Nephron progenitor cell (in vitro differentiated cells): ENCODE data around the gene RBM22.

ENCODE experiments used
- DNase-seq: peaks from one replicate; pipeline ENCODE4 v3.0.0; 2021
- H3K27ac Mint-ChIP-seq: 2 replicates; pipeline ENCODE4 v1.8.0; 2021; ENCODE audit warnings: mild to moderate bottlenecking, moderate library complexity, mixed read lengths
- H3K27me3 Mint-ChIP-seq: 2 replicates; pipeline ENCODE4 v1.8.0; 2021; ENCODE audit warnings: mild to moderate bottlenecking, low read depth, mixed read lengths; ENCODE audit not compliant: poor library complexity
- H3K36me3 Mint-ChIP-seq: 2 replicates; pipeline ENCODE4 v1.8.0; 2021; ENCODE audit warnings: low read depth, mixed read lengths
- H3K4me1 Mint-ChIP-seq: 2 replicates; pipeline ENCODE4 v1.8.0; 2021; ENCODE audit warnings: mixed read lengths
- H3K4me3 Mint-ChIP-seq: 2 replicates; pipeline ENCODE4 v1.8.0; 2021; ENCODE audit warnings: mild to moderate bottlenecking, moderate library complexity, mixed read lengths
- H3K9me3 Mint-ChIP-seq: 2 replicates; pipeline ENCODE4 v1.8.0; 2021; ENCODE audit warnings: mild to moderate bottlenecking, moderate library complexity, mixed read lengths
- TF ChIP-seq, protein P1 (sequence below): fragments of 200-600 bp; sonication (generic); IDR thresholded peaks from 2 replicates; pipeline ENCODE4 v1.5.0; 2021; ENCODE audit warnings: antibody characterized with exemption

The RBM22 gene

DNA sequence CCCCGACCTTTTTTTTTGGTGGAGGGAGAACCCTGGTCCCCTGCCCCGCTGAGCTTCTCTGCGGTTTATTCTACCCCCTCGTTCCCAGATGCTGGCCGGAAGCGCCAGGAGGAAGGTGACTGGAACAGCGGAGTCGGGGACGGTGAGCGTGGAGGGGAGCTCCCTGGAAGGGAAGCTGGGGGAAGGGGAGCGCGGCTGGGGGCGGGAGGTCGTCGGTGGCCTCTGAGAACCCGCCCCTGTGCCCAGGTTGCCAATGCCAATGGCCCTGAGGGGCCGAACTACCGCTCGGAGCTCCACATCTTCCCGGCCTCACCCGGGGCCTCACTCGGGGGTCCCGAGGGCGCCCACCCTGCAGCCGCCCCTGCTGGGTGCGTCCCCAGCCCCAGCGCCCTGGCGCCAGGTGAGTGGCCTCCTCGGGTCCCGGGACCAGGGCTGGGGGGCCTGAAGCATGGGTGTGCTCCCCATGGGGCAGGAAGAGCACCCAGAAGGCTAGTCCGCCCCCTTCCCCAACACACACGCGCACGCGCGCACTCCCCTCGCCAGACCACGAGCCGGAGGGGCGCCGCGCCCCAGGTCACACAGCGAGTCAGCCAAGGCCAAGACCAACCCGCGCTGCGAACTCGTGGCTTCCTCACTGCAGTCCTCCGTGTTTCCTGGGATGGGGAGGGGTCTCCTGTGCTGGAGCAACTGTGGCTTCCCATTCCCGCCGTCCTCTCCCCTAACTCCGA, 29.2 kb downstream of the RBM22 start:
- H3K4me3 Mint-ChIP-seq = peak overlapping the region; percentile 84
- TF ChIP-seq, protein P1, sequence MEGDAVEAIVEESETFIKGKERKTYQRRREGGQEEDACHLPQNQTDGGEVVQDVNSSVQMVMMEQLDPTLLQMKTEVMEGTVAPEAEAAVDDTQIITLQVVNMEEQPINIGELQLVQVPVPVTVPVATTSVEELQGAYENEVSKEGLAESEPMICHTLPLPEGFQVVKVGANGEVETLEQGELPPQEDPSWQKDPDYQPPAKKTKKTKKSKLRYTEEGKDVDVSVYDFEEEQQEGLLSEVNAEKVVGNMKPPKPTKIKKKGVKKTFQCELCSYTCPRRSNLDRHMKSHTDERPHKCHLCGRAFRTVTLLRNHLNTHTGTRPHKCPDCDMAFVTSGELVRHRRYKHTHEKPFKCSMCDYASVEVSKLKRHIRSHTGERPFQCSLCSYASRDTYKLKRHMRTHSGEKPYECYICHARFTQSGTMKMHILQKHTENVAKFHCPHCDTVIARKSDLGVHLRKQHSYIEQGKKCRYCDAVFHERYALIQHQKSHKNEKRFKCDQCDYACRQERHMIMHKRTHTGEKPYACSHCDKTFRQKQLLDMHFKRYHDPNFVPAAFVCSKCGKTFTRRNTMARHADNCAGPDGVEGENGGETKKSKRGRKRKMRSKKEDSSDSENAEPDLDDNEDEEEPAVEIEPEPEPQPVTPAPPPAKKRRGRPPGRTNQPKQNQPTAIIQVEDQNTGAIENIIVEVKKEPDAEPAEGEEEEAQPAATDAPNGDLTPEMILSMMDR = no peak
- DNase-seq = peak; percentile 45

DNA sequence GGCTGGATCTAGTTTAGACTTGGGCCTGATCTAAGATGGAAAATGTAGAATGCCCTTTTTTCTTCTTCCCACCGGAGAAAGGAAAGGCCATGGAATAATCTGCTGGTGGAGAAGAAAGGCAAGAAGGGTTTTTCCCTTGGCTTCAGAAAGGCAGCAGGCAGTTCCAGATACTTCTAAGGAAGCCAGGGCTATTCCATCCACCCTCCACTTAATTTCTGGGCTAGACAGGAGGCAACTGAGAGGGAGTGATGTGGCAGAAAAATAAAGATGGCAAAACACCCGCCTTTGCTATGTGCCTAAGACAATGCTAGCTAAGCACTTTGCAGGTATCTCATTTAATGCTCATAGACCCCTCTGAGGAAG, 29.9 kb downstream of the RBM22 start:
- no peak for DNase-seq
- Mint-ChIP-seq H3K4me3 (peak overlapping the region; percentile 79), H3K9me3 (peaks cover 5% of the 10 kb centered on the region), H3K36me3 (peaks cover 5% of the 10 kb centered on the region), H3K4me1 (peaks cover 35% of the 10 kb centered on the region), H3K27me3 (peaks cover 17% of the 10 kb centered on the region), H3K27ac (no peak overlapping the region)
- TF ChIP-seq, protein P1 = no peak

More for the DNA sequence above, 29.2 kb downstream of the RBM22 start:
- Mint-ChIP-seq H3K9me3 (peaks cover 5% of the 10 kb centered on the region), H3K4me1 (peaks cover 35% of the 10 kb centered on the region), H3K36me3 (peaks cover 5% of the 10 kb centered on the region), H3K27me3 (peaks cover 17% of the 10 kb centered on the region), H3K27ac (no peak overlapping the region)

DNA sequence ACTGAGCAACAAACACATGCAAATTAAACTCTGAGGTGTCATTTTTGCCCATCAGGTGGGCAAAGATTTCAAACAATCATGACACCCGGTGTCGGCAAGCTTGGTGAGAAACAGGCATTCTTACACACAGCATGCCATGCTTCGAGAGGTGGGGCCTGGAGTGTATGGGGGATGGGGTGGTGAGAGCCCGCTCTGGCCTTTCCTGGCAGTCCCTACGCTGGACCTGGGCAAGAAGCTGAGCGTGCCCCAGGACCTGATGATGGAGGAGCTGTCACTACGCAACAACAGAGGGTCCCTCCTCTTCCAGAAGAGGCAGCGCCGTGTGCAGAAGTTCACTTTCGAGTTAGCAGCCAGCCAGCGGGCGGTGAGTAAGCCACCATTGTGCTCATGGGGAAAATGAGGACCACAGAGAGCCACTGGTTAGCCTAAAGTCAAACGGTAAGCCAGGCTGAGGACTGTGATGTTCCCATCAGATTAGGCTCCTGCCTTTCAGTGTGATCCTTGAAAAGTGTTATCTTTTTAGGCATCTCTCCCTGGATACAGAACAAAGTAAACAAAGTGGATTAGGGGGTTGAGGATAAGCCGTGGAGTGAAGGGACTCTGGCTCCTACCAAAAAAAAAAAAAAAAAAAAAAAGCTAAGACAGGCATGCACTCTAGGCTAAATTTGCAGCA, 30.5 kb downstream of the RBM22 start:
- no peak for DNase-seq
- TF ChIP-seq, protein P1 = no peak
- Mint-ChIP-seq H3K4me3 (peak overlapping the region; percentile 79), H3K4me1 (peaks cover 35% of the 10 kb centered on the region), H3K9me3 (peaks cover 5% of the 10 kb centered on the region), H3K36me3 (peaks cover 5% of the 10 kb centered on the region), H3K27ac (no peak overlapping the region), H3K27me3 (peaks cover 16% of the 10 kb centered on the region)

DNA sequence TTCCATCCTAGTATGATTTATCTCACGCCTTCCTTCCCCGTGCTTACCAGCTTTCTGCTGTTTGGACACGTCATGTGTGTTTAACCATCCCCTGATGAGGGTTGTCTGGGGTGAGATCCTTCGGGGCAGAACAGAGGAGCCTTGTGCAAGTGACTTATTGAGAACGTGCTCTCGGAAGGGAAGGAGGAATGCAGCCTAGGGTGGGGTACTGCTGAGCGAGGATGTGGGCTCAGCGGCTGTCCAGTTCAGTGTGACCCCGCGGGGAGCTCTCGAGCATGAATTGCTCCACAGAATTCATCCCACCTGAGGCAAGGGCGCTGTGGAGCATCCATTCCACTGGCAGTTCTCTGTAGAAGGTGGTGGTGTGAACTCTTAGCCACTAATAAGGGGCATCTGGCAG, 35.8 kb downstream of the RBM22 start:
- Mint-ChIP-seq H3K4me3 (no peak overlapping the region), H3K27ac (no peak overlapping the region), H3K4me1 (peaks cover 25% of the 10 kb centered on the region), H3K9me3 (peaks cover 3% of the 10 kb centered on the region), H3K36me3 (peaks cover 2% of the 10 kb centered on the region), H3K27me3 (peaks cover 13% of the 10 kb centered on the region)
- DNase-seq = no peak
- TF ChIP-seq, protein P1 = no peak

DNA sequence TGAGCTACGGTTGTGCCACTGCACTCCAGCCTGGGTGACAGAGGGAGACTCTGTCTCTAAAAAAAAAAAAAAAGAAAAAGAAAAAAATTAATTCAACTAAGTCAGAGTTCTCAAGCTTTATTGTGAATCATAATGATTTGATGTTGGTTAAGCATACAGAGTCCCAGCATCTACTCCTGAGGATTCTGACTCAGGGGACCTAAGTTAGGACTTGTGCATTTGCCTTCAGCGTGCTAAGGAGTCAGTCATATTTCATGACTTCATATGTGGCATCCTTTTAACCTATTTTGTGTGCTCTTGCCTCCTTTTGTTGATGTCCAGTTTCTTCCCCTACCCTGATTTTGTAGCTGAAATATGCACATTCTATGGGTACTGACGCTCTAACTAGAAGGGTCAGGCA, 36.9 kb downstream of the RBM22 start:
- Mint-ChIP-seq H3K36me3 (no peaks in the 10 kb centered on the region), H3K4me1 (peaks cover 36% of the 10 kb centered on the region), H3K4me3 (no peak overlapping the region), H3K27ac (no peak overlapping the region), H3K27me3 (peaks cover 13% of the 10 kb centered on the region), H3K9me3 (no peaks in the 10 kb centered on the region)
- DNase-seq = no peak
- TF ChIP-seq, protein P1 = no peak
